GM21526 (cell line): Measurements from ENCODE around the gene CTPS1.
A peak's percentile ranks its signal among the peaks of the same experiment; 100 is the strongest.

Source experiments
- ATAC-seq: cut with Tn5 transposase; IDR thresholded peaks from one replicate; pipeline ENCODE4 v1.9.1; 2021; ENCODE audit warnings: moderate library complexity; ENCODE audit not compliant: unreplicated experiment, low FRiP score

The CTPS1 gene

GRCh38 chr1:40988280-40988679 lies 8.8 kb downstream of the CTPS1 start:
- ATAC-seq = no peak

GRCh38 chr1:40989066-40989465 lies 9.6 kb downstream of the CTPS1 start:
- no peak for ATAC-seq

GRCh38 chr1:40997096-40997495 lies 17.6 kb downstream of the CTPS1 start:
- ATAC-seq = no peak

- no peak for ATAC-seq
Measured at GRCh38 chr1:40998668-40999067, 19.2 kb downstream of the CTPS1 start.

- ATAC-seq = no peak
Measured at GRCh38 chr1:41003127-41003639, 23.7 kb downstream of the CTPS1 start.

GRCh38 chr1:41003640-41004220 lies 24.2 kb downstream of the CTPS1 start:
- peak; percentile 83 for ATAC-seq

- no peak for ATAC-seq
Measured at GRCh38 chr1:41005876-41006275, 26.4 kb downstream of the CTPS1 start.

GRCh38 chr1:41006942-41007865 lies 27.7 kb downstream of the CTPS1 start:
- no peak for ATAC-seq

- no peak for ATAC-seq
Measured at GRCh38 chr1:41009466-41009865, 30.0 kb downstream of the CTPS1 start.

GRCh38 chr1:41010345-41010744 lies 30.8 kb downstream of the CTPS1 start:
- ATAC-seq = no peak

GRCh38 chr1:41013024-41013423 lies 33.5 kb downstream of the CTPS1 start:
- no peak for ATAC-seq

- ATAC-seq = no peak
Measured at GRCh38 chr1:41013796-41014195, 34.3 kb downstream of the CTPS1 start.

- no peak for ATAC-seq
Measured at GRCh38 chr1:41014871-41015270, 35.4 kb downstream of the CTPS1 start.

- ATAC-seq = no peak
Measured at GRCh38 chr1:41015281-41015896, 35.9 kb downstream of the CTPS1 start.

- no peak for ATAC-seq
Measured at GRCh38 chr1:41015897-41016470, 36.5 kb downstream of the CTPS1 start.

- ATAC-seq = no peak
Measured at GRCh38 chr1:41017141-41018017, 37.9 kb downstream of the CTPS1 start.

- ATAC-seq = no peak
Measured at GRCh38 chr1:41018018-41018410, 38.5 kb downstream of the CTPS1 start.

GRCh38 chr1:41019353-41019745 lies 39.9 kb downstream of the CTPS1 start:
- no peak for ATAC-seq

- no peak for ATAC-seq
Measured at GRCh38 chr1:41020109-41020576, 40.6 kb downstream of the CTPS1 start.

GRCh38 chr1:41020654-41021053 lies 41.2 kb downstream of the CTPS1 start:
- ATAC-seq = no peak
